GM18909 (cell line): ENCODE measurements around the gene RAG1.
"Not testable (repeated sequence)": the region's sequence is repeated elsewhere in the genome, so short reads cannot be mapped to it uniquely, and the experiment has no call there.

Experiments used
- ATAC-seq: cut with Tn5 transposase; IDR thresholded peaks from one replicate; pipeline ENCODE4 v1.9.1; 2021; ENCODE audit warnings: mild to moderate bottlenecking; ENCODE audit not compliant: unreplicated experiment, poor library complexity

RAG1 gene

DNA sequence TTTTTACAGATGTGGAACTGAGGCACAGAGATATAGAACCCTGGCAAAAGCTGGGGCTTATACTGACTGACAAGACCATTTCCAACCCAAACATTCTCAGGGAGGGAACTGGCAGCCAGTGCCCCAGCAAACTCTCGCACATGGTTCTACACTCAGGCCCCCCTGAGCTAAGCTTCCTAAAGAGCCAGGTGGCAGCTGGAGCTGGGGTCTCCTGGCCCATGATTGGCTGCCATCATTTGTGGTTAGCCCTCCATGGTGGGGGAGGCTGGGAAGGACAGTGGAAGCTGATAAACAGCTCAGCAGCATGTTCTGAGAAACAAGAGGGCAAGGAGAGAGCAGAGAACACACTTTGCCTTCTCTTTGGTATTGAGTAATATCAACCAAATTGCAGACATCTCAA is at the start of gene RAG1:
RAG1 (plus strand) TSS at position 314 of the 400 bp plus-strand sequence. CDS start 5,298 bp downstream, outside the sequence.
- no peak for ATAC-seq

DNA sequence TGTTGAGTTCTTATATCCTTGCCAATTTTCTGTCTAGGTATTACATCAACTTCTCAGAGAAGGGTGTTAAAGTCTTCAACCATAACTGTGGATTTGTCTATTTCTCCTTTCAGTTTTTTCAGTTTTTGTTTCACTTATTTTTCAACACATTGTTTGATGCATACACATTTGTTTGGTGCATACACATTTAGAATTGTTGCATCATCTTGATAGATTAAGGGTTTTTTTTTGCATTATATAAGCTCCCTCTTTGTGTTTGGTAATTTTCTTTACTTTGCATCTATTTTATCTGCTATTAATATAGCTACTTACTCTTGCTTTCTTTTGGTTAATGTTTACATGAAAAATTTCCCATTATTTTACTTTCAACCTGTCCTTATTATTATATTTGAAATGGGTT is 37.0 kb upstream of the RAG1 start:
- ATAC-seq, result no peak

- ATAC-seq, result no peak
These were observed 34.7 kb upstream of the RAG1 start for GRCh38 chr11:36532941-36533601.

GRCh38 chr11:36534276-36534840 is 33.4 kb upstream of the RAG1 start:
- no peak for ATAC-seq

- peak; percentile 99 for ATAC-seq
These were observed 26.8 kb upstream of the RAG1 start for GRCh38 chr11:36540998-36541397.

DNA sequence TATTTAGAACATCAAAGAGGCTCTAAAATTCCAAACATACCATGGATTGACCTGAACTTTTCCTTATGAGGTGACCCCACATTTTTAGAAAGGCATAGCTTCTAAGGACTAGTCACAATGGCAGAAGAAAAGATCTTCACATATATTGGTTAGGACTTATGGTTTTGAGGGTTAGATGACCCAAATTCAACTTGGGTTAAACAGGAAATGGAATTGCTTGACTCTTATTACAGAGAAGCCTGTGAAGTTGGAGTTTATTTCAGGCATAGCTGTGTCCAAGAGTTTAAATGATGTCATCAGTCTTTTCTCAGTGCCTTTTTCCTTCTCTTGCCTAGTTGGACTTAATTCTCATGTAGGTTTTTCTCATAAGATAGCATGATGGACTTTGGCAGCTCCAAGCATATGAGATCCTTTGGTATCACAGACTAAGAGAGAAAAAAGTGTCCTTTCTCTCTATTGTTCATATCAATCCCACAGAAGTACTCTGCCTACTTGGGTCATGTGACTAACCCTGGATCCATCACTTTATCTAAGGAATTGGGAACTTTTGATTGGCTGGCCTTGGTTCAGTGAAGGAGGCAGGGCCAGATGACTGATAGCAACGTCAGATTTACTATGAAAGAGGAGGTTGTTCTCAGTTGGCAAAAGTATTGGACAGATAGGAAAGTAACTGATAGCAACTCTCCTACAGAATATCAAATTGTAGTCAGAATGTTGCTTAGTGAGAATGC is 17.3 kb upstream of the RAG1 start:
- no peak for ATAC-seq

- not testable (repeated sequence) for ATAC-seq
These were observed 10.4 kb upstream of the RAG1 start for GRCh38 chr11:36557390-36557789.

- no peak for ATAC-seq
These were observed 9.8 kb upstream of the RAG1 start for GRCh38 chr11:36557991-36558390.

DNA sequence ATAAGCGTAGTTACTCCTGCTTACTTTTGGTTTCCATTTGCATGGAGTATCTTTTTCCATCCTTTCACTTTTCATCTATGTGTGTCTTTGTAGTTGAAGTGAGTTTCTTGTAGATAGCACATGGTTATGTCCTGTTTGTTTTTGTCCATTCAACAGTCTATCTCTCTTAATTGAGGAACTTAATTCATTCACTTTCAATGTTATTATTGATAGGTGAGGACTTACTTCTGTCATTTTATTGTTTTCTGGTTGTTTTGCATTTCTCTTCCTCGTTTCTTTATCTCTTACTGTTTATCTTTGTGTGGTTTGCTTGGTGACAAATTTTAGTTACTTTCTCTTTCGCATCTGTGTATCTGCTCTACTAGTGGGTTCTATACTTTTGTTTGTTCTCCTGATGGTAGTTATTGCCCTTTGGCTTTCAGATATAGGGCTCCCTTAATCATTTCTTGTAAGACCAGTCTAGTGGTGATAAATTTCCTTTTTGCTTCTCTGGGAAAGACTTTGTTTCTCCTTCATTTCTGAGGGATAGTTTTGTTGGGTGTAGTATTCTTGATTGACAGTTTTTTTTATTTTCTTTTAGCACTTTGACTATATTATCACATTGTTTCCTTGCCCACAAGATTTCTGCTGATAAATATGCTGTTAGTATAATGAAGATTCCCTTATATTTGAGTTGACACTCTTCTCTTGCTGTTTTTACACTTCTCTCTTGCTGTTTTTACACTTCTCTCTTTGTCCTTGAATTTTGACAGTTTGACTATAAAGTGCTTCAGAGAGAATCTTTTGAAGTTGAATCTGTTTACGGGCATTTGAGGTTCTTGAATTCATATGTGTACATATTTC is 9.0 kb upstream of the RAG1 start:
- ATAC-seq, result peak; percentile 88

DNA sequence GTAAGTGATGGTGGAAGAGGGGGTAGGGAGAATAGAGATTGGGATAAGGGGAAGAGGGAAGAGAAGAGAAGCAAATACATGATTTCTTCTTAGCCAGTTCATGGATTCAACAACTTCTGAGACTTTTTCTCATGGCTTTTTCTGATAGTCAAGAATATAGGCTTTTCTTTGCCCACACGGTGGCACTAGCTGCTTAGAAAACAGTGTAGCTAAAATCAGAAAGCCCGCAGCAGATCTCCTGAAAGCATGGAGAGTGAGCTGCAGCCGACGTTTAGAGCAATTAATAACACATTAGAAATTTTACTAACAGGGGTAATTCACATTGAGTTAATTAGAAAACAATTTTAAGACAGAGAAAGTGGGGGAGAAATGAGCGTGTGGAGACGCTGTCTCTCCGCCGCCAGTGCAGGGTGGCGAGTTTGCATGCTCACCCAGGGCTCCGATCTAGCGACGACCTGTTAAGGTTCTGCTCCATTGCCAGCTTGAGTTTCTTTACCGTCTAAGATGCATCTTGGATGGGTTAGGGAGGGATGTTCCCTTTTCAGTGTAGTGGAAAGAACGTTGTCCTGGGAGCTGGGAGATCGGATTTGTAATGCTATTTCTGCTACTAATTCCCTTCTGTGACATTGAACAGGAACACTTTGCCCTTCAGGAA is 3.3 kb upstream of the RAG1 start:
- ATAC-seq, result peak; percentile 64

DNA sequence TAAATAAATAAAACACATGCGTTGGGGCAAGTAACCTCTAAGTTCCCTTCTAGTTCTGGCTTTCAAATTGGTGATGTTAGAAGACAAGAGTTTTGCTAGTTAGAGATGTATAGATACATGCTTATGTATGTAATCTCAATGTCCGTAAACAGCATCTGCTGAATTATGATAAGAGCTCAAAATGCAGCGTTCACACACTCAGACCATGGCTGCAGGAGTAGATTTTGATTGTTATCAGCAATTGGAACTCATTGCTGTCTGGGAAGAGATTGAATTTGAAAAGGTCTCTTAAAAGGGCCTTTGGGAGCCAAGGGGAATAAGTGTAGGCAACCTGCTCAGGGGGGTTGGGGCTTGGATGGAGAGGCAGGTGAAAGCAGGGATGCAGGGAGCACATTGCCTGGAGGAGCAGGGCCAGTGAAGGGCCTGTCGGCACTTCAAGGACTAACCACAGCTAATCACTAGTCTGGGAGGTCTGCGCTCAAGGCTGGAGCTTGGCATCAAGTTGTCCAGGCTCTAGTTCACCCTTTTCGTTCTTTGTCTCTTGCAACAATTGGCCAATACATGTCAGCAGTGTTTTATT is 2.7 kb upstream of the RAG1 start:
- ATAC-seq, result no peak

- no peak for ATAC-seq
These were observed 1.3 kb upstream of the RAG1 start for GRCh38 chr11:36566407-36567053.

DNA sequence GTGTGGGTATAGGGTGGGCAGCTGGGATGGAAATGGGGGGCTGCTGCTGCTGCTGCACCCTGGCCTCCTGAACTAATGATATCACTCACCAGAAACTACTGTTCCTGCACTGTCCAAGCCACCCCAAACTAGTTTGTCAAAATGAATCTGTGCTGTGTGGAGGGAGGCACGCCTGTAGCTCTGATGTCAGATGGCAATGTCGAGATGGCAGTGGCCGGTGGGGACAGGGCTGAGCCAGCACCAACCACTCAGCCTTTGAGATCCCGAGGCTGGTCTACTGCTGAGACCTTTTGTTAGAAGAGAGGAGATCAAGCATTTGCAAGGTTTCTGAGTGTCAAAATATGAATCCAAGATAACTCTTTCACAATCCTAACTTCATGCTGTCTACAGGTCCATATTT is 1.3 kb downstream of the RAG1 start:
- ATAC-seq, result no peak

GRCh38 chr11:36574486-36574885 is 6.7 kb downstream of the RAG1 start:
- ATAC-seq, result no peak

DNA sequence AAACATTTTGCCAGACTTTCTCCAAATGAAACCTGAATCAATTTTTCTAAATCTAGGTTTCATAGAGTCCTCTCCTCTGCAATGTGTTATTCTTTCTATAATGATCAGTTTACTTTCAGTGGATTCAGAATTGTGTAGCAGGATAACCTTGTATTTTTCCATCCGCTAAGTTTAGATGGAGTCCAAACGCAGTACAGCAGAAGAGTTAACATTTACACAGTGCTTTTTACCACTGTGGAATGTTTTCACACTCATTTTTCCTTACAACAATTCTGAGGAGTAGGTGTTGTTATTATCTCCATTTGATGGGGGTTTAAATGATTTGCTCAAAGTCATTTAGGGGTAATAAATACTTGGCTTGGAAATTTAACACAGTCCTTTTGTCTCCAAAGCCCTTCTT is 9.6 kb downstream of the RAG1 start:
- no peak for ATAC-seq

- ATAC-seq, result no peak
These were observed 10.1 kb downstream of the RAG1 start for GRCh38 chr11:36577859-36578258.

DNA sequence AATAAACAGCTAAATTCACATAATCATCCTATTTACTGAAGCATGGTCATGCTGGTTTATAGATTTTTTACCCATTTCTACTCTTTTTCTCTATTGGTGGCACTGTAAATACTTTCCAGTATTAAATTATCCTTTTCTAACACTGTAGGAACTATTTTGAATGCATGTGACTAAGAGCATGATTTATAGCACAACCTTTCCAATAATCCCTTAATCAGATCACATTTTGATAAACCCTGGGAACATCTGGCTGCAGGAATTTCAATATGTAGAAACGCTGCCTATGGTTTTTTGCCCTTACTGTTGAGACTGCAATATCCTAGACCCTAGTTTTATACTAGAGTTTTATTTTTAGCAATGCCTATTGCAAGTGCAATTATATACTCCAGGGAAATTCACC is 10.7 kb downstream of the RAG1 start:
- no peak for ATAC-seq

DNA sequence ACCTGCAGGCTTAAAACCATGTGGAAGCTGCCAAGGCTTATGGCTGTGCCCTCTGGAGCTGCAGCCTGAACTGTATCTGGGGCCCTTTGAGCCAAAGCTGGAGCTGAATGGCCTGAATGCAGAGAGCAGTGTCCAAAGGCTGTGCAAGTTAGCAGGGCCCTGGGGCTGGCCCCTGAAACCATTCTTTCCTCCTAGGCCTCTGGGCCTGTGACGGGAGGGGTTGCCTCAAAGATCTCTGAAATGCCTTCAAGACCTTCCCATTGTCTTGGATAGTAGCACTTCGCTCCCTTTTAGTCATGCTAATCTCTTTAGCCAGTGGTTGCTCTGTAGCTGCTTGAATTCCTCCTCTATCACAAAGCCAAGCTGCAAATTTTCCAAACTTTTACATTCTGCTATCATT is 13.7 kb downstream of the RAG1 start:
- ATAC-seq, result no peak

- ATAC-seq, result no peak
These were observed 15.9 kb downstream of the RAG1 start for GRCh38 chr11:36583667-36584066.
